ENCODE data around the gene COL7A1.
A peak's percentile ranks its signal among the peaks of the same experiment; 100 is the strongest.

The COL7A1 gene

DNA sequence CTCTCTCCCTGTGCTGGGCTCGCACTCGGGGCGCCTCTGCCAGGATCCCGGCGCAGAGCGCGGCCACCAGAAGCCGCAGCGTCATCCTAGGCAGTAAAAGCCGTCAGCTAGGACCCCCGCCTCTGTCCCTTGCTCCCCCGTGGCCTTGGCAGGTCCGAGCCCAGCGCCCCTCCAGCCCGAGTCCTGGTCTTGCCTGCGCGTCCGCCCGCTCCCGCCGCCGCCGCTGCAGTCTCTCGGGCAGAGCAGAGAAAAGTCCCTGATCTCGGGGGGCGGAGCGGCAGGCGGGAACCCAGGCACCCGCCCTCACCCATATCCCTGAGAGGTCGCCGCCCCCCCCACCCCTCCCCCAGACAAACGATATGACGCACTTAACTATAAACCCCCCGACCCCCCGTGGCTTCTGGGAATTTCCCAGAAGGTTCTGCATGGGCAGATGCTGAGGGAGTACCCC is at the start of gene COL7A1:
COL7A1 (minus strand) TSS at position 255 of the 451 bp plus-strand sequence; CDS start at position 85, 170 bp downstream.
- no peak for FAIRE-seq

DNA sequence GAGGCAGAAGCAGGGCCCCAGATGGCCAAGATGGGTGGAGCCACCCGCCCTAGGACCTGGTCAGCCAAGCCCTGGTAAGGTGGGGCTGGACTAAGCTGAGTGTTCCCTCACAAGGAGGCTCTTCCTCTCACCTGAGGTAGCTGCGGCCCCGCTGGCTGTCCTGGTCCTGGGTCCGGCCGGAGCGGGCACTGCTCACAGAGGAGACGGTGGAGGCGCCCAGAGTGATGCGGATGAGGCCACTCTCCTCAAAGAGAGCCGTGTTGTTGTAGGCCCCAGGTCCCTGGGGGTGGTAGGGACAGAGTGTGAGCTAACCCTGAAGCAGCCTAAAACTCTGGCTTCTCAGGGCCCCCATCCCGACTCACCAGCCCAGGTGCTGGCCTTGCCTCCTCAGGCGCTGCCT is 47.5 kb upstream of the COL7A1 start:
- FAIRE-seq, result no peak

DNA sequence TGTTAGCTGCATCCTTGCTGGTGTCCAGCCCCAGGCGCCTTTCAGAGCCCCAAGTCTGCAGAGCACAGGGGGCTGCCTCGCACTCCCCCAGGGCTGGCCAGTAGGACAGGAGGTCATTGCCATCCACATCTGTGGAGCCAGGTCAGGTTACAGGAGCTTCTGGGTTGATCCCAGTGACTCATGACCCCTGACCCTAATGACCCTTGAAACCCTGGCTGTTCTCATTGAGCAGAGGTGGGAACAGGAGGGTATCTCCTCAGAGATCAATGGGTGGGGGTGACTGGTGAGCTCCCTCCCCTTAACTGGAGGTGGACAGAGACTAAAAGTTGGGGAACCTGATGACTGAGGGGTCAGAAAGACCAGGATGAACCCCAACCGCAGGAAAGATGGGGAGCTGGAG is 46.3 kb upstream of the COL7A1 start:
- FAIRE-seq, result no peak

DNA sequence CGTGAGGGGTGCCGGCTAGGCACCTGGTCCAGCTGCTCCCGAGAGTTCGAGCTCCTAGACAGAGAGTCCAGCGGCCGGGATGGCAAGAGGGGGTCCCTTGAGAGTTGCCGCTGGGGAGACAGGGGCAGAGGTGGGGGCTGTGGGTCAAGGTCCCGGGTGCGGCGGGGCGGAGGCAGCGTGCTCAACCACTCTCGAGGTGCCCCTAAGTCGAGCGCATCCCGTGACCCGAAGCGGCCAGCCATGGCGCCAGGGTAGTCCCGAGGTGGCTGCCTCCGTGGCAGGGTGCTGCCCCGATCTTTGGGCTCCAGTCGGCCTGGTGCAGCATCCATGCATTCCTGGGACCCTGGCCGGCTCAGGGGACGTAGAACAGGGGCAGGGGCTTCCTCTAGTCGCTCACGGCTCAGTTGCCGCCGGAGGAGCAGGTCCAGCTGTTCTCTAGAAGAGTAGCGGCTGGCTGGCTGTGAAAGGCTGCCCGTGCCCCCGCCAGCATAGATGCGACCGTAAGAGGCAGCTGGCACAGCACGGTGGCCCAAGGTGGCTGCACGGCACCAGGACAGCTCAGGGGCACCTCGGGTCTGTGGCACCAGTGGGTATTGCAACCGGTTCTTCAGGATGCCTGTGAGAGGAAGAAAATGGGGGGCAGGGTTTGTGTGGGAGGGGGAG is 44.9 kb upstream of the COL7A1 start:
- FAIRE-seq, result no peak

DNA sequence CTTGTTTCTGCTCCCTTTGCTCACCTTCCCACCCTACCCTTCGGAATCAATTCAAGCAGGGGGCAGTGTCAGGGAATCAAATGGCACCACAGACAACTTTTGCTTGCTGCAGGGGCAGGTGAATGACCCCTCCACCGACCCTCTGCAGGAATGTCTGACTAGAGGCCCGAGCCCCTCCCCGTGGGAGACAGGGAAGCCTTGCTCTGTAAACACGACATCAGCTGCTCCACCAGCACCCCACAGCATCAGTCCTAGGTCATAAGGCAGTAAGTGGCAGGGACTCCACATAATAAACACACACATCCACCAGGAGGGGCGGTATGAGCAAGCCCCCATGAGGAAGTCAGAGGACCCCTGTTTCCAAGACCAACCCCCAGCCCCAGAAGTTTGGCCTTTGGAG is 42.2 kb upstream of the COL7A1 start:
- no peak for FAIRE-seq

DNA sequence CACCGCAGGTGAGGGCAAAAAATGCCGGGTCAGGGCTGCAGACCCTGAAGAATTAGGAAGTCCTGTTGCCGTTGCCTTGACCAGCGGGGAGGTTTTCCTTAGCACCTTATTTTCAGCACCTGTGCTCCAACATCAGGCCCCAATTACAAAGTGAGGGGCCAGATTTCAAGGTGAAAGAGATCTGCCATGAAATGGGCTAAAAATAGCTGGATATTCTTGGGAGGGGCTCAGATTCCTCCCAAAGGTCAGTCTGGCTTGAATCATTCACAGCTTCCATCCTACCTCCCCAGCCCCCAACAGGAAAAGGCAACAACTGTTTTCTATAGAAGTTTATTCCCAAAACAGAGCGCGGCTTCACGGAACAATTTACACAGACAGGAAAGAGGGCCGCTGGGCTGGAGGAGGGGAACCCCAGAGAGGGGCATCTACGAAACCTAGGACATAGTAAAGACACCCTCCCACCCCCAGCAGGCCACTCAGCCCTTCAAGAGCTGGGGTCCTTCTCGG is 41.1 kb upstream of the COL7A1 start:
- no peak for FAIRE-seq

DNA sequence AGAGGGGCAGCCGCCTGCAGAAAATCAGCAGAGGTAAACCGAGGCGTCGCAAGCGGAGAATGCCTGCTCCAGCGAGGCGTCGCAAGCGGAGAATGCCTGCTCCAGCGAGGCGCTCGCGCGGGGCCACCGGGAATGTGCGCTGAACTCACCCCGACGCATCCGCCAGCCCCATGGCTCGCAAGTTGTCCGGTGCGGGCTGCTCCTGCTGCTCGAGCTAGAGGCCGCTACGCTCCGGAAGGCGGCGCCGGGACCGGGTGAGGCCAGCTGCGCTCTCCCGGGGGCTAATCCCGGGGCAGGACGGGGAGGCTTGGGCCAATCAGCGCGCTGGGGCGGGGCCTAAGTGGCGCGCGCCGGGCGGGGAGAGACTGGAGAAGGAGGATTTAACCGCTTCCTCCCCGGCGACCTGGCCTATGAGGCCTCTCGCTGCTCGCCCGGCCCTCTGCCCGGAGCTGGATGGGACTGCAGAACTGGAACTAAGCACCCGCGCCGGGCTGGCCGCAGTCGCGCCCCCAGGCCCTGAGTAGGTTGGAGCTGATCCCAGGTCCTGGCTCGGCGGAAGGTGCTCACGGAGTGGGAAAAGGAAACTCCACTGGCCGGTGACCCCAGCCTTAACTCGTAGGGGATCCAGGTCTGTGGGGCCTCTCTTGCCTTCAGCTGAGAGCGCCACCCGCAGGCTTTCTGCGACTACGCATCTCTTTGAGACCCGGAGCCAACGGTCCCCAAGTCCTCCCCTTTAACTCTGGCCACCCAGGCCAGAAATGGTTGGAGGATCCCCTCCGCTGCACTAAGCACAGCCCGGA is 40.3 kb upstream of the COL7A1 start, which contains the start of gene SLC26A6:
SLC26A6 (minus strand) TSS at position 240 of the 800 bp plus-strand sequence; CDS start at position 172, 68 bp downstream.
- peak; percentile 63 for FAIRE-seq

DNA sequence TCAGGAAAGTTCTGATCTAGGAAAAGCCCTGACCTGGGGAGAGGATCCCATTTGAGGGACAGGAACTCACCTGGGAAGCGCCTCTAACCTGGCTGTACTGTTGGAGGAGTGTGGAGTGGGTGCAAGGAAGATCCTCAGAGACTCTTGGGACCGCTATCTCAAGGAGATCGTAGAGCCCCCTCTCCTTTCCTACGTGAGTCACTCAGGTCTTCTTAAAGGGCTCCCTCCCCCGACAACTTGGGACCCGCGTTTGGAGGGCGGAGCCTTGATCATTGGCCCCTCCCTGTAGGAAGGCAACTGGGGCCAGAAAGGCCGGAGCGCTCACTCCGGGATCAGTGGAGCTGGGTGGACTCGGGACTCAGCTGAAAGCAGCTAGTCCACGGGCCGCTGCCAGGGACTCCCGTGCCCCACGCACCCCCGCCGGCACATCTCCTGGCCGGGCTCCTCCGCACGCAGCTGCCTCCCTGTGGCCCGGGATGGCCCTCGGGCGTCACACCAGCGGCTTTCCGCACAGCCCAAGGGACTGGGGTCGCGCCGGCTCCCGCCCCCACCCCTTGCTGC is 39.6 kb upstream of the COL7A1 start:
- FAIRE-seq, result no peak

DNA sequence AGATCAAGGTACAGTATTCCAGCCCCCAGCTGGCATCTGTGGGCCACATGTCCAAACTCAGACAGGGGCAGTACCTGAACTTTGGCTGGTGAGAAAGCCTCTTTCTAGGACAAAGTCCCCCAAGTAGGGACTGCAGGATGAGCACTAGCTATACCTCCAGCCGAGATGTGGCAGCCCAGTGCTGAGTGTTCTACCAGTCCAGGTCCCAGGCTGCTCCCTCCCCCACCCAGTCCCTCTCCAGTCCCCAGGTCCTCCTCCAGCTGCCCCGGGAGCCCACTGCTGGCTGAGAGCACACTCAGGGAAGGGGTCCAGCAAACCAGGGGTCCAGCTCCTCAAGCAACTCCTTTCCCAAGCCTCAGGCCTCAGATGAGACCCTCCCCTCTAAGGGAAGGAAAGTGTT is 38.6 kb upstream of the COL7A1 start:
- FAIRE-seq, result no peak

DNA sequence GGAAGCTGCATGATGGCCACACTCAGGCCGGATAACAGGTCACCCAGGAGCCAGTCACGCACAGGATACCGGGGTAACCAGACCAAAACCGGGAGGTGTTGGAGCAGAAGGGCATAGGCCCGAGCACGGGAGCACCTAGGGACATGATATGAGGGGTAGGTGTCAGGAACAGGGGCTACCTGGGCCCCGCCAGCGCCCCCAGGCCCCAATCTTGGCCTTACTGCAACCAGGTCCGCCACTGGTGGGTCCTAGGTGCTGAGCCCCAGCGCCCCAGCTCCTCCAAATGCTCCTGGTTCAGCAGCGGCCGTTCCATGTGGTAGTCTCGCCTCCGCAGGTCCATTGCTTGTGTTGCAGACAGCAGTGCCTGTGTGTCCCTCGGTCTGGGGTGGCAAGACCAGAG is 38.1 kb upstream of the COL7A1 start:
- FAIRE-seq, result no peak

DNA sequence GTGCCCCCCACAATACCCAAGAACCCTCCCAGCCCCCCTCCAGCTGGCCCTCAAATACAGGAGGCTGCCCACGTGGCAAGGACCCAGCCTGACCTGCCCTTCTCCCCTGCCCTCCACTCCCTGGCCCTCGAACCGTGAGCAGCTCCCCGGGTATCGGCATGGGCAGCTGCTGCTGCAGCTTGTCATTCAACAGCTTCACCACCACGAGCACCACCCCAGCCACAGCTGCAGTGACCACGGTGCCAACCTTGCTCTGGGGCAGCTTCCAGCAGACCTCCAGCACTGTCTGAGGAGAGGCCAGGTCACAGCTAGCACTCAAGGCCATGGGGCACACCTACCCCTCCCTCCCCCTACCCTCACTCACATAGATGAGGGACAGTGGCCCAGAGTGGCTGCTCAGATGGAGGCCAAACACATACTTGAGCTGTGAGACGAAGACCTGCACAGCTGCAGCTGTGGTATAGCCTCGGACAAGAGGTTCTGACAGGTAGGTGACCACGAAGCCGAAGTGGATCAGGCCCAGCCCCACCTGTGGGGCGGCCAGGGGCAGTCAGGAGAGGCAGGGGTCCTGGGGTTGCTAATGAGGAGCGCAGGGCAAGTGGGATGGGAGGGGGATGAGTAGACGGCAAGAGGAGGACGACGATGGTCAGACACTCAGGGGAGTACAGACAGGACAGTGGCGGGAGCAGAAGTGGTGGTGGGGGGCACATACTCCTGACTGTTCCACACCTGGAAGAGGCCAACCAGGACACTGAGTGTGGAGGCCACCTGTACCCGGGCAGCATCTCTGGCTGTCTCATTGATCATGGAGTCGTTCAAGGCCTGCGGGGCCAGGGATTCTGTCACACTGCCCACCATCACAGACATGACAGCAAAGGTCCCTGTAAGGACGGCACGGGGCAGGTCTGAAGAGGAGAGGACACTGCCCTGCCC is 36.7 kb upstream of the COL7A1 start:
- no peak for FAIRE-seq

DNA sequence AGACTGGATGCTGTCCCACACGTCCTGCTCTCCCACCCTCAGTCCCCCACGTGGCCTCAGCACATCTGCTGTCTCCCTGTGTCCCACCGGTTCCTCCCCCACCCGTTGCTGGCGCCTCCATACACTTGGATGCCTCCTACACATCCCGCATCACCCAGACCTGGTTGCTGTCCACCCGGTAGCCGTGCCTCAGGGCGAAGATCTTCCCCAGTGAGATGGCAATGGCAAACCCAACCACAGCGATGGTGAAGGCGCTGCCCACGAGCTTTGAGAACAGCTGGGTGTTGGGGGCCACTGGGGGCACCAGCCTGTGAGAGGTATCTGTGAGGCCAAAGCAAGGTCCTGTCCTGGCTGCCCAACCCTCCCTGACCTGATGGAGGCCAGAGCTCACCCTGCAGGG is 35.7 kb upstream of the COL7A1 start:
- FAIRE-seq, result no peak

DNA sequence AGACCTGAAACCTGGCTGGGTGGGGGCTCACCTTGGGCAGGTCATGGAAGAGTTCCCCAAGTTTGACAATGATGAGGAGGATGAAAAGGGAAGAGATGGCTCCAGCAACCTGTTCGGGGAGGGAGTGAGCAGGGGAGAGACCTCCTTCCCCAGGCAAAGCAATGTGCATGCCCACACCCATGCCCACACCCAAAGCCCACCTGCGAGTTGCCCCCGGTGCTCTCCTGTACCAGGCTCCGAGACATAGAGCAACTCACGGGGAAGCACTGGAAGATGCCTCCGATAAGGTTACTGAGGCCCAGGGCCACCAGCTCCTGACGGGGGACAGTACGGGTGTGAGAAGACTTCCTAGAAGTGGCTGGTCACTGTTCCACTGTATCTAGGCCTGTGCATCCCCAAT is 35.3 kb upstream of the COL7A1 start:
- no peak for FAIRE-seq

DNA sequence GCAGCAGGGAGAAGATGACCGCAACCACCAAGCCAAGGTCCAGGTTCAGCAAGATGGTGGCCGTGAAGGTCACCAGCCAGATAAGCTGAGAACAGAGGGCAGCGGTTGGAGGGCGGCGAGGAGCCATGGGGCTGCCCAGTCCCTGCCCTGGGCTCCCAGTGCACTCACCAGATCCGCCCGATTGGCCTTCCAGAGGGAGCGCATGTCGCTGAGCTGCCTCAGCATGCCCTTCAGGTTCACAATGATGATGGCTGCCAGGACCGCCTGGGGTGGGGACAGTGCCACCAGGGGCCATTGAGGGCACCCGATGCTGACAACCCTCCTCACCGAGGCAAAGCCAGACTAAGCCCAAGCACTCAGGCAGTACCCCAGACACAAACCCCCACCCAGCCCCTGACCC is 34.8 kb upstream of the COL7A1 start:
- no peak for FAIRE-seq

DNA sequence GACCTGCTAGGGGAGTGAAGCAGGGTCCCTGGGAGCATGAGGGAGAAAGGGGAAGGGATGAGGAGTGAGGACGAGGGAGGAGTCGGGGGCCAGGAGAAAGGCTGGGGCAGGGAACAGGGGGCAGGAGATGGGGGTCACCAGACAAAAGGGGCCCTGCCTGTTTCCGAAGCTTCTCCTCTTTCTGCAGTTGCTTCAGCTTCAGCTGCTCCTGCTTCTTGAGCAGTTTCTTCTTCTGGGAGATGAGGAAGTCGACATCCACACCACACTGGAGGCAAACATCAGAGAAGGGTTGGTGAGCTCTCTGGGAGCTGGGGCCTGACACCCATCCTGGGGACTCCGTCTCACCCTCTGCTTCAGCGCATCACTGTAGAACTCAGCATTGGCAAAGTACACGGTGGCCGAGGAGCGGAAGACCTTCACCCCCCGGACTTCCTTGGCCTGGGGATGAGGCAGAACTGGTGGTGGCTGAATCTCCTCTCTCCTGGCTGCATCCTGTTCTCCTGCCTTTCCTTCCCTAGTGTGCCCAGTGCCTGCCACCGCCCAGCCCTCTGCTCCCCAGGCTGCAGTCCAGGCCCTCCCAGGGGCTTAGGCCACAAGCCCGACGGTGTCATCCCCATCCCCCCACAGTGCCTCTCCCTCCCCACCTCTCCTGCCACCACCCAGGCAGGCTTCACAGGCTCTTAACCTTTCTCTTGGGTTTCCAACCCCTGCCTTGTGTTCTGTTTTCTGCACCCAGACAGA is 33.3 kb upstream of the COL7A1 start:
- no peak for FAIRE-seq

DNA sequence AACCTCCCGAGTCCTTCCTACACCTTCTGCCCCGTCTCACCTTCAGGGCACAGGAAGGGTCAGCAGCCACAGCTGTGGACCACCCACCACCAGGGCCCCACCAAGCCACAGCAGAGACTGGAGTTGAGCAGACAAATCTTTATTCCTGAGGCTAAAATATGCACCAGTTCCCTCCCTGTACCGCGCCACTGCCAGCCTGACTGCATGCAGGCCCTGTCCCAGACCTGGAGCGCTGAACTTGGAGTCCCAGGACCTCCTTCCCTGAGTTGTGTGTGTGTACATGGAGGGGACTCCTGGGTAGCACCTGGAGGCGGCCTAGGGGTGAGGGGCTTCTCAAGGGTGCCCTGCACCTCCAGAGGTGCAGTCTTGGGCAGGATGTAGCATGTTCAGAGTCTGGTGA is 30.5 kb upstream of the COL7A1 start:
- FAIRE-seq, result no peak

DNA sequence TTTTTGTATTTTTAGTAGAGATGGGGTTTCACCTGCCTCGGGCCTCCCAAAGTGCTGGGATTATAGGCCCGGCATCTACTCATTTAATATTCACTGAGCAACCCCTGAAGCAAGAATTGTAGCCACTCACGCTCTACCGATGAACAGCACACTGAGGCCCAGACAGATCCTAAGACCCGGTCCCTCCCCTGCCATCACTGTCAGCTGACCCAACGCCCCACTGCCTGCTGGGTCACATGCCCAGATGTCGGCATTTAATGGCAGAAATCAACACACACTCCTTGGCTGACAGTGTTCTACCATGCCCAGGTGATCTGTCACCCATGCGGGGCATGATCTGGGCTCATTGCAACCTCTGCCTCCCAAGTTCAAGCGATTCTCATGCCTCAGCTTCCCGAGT is 29.6 kb upstream of the COL7A1 start:
- no peak for FAIRE-seq

DNA sequence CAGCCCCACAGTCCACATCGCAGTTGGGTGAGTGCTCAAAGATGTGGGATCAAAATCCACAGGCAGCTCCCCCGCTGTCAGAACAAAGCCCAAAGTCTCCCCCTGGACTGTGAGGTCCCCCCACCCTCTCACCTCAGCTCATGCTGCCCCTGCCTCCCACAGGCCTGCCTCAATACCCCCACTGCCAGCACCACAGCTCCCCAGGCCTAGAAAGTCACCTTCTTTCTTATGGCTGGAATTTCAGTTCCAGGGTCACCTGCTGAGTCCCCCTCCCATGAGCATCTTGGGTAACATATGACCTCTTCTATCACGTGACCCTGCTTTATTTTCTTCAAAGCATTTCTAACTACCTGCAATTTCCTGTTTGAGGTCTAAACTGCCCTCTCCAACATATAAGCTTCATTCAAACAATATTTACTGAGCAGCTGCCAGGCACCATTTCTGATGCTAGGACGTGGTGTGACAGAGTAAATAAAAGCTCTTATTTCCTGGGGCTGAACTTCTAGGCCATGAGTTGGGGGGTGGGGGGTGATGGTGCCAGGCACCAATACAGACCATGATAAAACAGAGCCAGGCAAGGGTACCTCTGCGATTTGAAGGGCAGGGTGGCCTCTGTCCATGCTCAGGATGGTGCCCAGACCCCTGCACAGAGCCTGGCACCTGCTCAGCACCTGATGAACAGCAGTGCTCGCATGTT is 28.9 kb upstream of the COL7A1 start:
- FAIRE-seq, result no peak

DNA sequence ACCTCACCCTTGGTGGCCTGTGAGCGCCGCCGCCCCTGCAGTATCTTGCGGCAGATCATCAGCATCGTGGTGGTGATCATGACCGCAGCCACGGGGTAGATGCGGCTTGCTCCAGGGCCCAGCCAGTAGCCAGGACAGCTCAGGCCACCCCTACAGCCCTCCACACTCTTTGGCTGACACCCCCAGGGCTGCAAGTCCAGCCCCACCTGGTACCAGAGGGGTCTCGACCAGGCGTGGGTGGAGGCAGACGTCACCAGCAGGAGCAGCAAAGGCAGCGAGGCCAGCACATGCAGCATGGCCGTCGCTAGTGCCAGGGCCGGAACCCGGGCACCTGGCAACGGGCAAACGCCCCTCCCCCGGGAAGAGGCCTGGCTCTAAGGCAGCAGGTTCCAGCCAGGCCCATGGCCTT is 26.3 kb upstream of the COL7A1 start, which contains the start of gene TMEM89:
TMEM89 (minus strand) TSS at position 309 of the 409 bp plus-strand sequence; CDS start at position 296, 13 bp downstream.
- FAIRE-seq, result no peak

DNA sequence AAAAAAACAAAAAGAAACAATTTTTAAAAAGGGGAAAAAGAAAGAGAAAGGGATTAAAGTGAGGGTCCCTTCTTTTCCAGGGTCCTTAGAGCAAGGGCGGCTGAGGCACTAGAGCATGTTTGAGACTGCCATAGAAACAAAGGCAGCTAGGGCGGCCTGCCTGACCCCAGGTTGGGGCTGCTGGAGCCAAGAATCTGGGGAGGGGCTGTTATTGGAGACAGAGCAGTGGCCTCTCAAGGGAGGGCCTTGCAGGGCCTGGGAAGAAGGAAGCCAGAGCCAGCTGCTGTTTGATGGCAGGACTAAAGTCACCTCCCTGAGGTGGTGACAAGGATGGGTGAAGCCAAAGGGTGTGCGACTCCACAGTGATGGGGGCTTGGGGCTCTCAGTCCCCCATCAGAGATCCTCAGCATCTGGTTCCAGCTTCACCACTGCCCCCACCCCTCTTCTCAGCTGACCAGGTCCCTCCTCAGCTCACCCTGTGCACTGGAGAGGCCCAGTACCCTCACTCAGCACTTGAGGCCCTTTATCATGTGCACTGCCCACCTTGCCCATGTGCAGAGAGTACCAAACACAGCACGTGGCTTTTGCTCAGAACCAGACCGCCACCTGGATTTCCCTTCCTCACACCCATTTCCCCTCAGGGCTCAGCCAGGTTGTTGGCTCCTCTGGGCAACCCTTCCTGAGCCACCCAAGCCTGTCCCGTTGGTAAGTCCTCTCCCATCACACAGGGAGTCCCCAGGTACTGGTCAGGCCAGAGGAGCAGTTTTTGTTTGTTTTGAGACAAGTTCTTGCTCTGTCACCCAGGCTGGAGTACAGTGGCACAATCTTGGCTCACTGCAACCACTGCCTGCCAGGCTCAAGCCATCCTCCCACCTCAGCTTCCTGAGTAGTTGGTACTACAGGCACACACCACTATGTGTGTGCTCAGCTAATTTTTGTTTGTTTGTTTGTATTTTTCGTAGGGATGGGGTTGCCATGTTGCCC is 24.7 kb upstream of the COL7A1 start:
- FAIRE-seq, result no peak
